H1 (cell line): ENCODE data around the gene LITAFD. TPM values are rescaled to one million over a fixed set of nuclear protein-coding genes. Genes with fewer than 3 reads are reported as not detected.

ENCODE experiments used
- CTCF ChIA-PET: fragments of 300-600 bp; sonication (Branson Sonifier 250); formaldehyde crosslinking; loops from one replicate; lab custom pipeline; 2021; ENCODE audit not compliant: partially characterized antibody; lab: Charles Lee
- POLR2A ChIA-PET: fragments of 300-600 bp; sonication (Branson Sonifier 250); formaldehyde crosslinking; loops from one replicate; lab custom pipeline; 2021; ENCODE audit warnings: inconsistent platforms; ENCODE audit not compliant: partially characterized antibody; lab: Charles Lee
- DNase-seq, 2 experiments: peaks; one replicate each; pipeline versions ENCODE4 v3.0.0 to v3.0.0-alpha.2; 2010 to 2022; ENCODE audit warnings: low spot score in 2 of 2, low read depth in 1 of 2, mixed read lengths in 1 of 2
- FAIRE-seq: peaks from 2 replicates; lab custom pipeline; 2011; peaks lifted over from hg19 to GRCh38; lab: Jason Lieb, UNC
- H2AFZ ChIP-seq: 2 replicates; pipeline ENCODE4 v1.8.1; 2012; ENCODE audit warnings: low read length, inconsistent platforms
- H2AK5ac ChIP-seq: 2 replicates; pipeline ENCODE4 v1.6.1; 2013; ENCODE audit warnings: low read depth, low read length
- H2BK120ac ChIP-seq: replicated peaks from 2 replicates; pipeline ENCODE3; 2013; ENCODE audit warnings: low read depth, low read length, inconsistent platforms
- H2BK12ac ChIP-seq: 2 replicates; pipeline ENCODE4 v1.6.1; 2013; ENCODE audit warnings: low read depth, low read length
- H2BK15ac ChIP-seq: 2 replicates; pipeline ENCODE4 v1.6.1; 2013; ENCODE audit warnings: low read length
- H2BK20ac ChIP-seq: 2 replicates; pipeline ENCODE4 v1.6.1; 2013; ENCODE audit warnings: low read length
- H2BK5ac ChIP-seq: 2 replicates; pipeline ENCODE4 v1.6.1; 2013; ENCODE audit warnings: low read depth, low read length
- H3K14ac ChIP-seq: 2 replicates; pipeline ENCODE4 v1.6.1; 2013; ENCODE audit warnings: inconsistent platforms; ENCODE audit not compliant: insufficient read length
- H3K18ac ChIP-seq: 2 replicates; pipeline ENCODE4 v1.6.1; 2013; ENCODE audit warnings: low read length; ENCODE audit errors: extremely low read depth
- H3K23ac ChIP-seq: 2 replicates; pipeline ENCODE4 v1.6.1; 2013; ENCODE audit warnings: inconsistent platforms; ENCODE audit not compliant: insufficient read length
- H3K23me2 ChIP-seq: 2 replicates; pipeline ENCODE4 v1.6.1; 2013; ENCODE audit warnings: low read depth, low read length
- H3K27ac ChIP-seq: 2 replicates; pipeline ENCODE4 v1.6.1; 2011; ENCODE audit warnings: low read depth, low read length, inconsistent platforms
- H3K27me3 ChIP-seq, 4 experiments: replicated peaks in 1 of 4; 1 replicate in 1 of 4; 2 replicates in 3 of 4; pipeline versions ENCODE4 v1.6.1 to v1.8.1; 2011 to 2013; ENCODE audit warnings: low read length in 3 of 4, mild to moderate bottlenecking in 3 of 4, inconsistent platforms in 2 of 4, mixed read lengths in 2 of 4, moderate library complexity in 1 of 4; ENCODE audit not compliant: control insufficient read depth in 3 of 4, insufficient read depth in 3 of 4; ENCODE audit errors: extremely low read depth in 1 of 4
- H3K36me3 ChIP-seq, 4 experiments: 2 replicates each; pipeline versions ENCODE4 v1.6.1 to v1.8.1; 2011 to 2013; ENCODE audit warnings: mild to moderate bottlenecking in 4 of 4, low read length in 3 of 4, moderate library complexity in 2 of 4, control low read depth in 1 of 4, inconsistent platforms in 1 of 4; ENCODE audit not compliant: insufficient read depth in 4 of 4, control insufficient read depth in 2 of 4
- H3K4ac ChIP-seq: replicated peaks from 2 replicates; pipeline ENCODE3; 2013; ENCODE audit warnings: low read length, low read depth, mixed read lengths, inconsistent platforms; ENCODE audit not compliant: insufficient read length
- H3K4me1 ChIP-seq, 4 experiments: replicated peaks in 1 of 4; 1 replicate in 1 of 4; 2 replicates in 3 of 4; pipeline versions ENCODE4 v1.6.1 to v1.8.1; 2011 to 2013; ENCODE audit warnings: low read length in 3 of 4, inconsistent platforms in 2 of 4, mixed read lengths in 1 of 4; ENCODE audit not compliant: insufficient read depth in 4 of 4, control insufficient read depth in 3 of 4
- H3K4me2 ChIP-seq, 2 experiments: 2 replicates each; pipeline versions ENCODE4 v1.6.1 to v1.8.1; 2011 to 2013; ENCODE audit warnings: low read depth in 2 of 2, low read length in 2 of 2, control low read depth in 1 of 2, inconsistent platforms in 1 of 2, mild to moderate bottlenecking in 1 of 2; ENCODE audit not compliant: insufficient read depth in 1 of 2
- H3K4me3 ChIP-seq, 4 experiments: fragments of 200-600, 300-600 bp in 1 of 4; sonication (generic), shearing (Covaris generic), sonication (Bioruptor Twin) in 1 of 4; 2 replicates each; pipeline versions ENCODE4 v1.5.1 to v1.8.1; 2011 to 2016; ENCODE audit warnings: low read length in 4 of 4, low read depth in 3 of 4, control low read depth in 2 of 4, inconsistent platforms in 2 of 4, mild to moderate bottlenecking in 2 of 4, mixed read lengths in 1 of 4, moderate library complexity in 1 of 4; ENCODE audit not compliant: insufficient read depth in 2 of 4; ENCODE audit errors: extremely low read depth in 1 of 4
- H3K56ac ChIP-seq: replicated peaks from 2 replicates; pipeline ENCODE3; 2013; ENCODE audit warnings: low read depth, mild to moderate bottlenecking, mixed read lengths, low read length, inconsistent platforms; ENCODE audit not compliant: insufficient read length
- H3K79me1 ChIP-seq: 2 replicates; pipeline ENCODE4 v1.6.1; 2013; ENCODE audit warnings: low read depth, low read length, control low read depth
- H3K79me2 ChIP-seq, 2 experiments: 2 replicates each; pipeline versions ENCODE4 v1.6.1 to v1.8.1; 2012 to 2013; ENCODE audit warnings: low read length in 2 of 2, mild to moderate bottlenecking in 2 of 2, inconsistent platforms in 1 of 2; ENCODE audit not compliant: insufficient read depth in 2 of 2, control insufficient read depth in 1 of 2
- H3K9ac ChIP-seq, 4 experiments: replicated peaks in 1 of 4; 1 replicate in 1 of 4; 2 replicates in 3 of 4; pipeline versions ENCODE4 v1.6.1 to v1.8.1; 2011 to 2013; ENCODE audit warnings: low read depth in 3 of 4, low read length in 3 of 4, control low read depth in 2 of 4, mild to moderate bottlenecking in 2 of 4, moderate library complexity in 2 of 4, inconsistent platforms in 1 of 4; ENCODE audit errors: extremely low read depth in 1 of 4
- H3K9me3 ChIP-seq, 2 experiments: 2 replicates each; pipeline versions ENCODE4 v1.6.1 to v1.8.1; 2012 to 2013; ENCODE audit warnings: mild to moderate bottlenecking in 2 of 2, moderate library complexity in 2 of 2, control low read depth in 1 of 2, inconsistent platforms in 1 of 2, low read depth in 1 of 2, low read length in 1 of 2, mixed read lengths in 1 of 2; ENCODE audit not compliant: insufficient read depth in 2 of 2
- H4K20me1 ChIP-seq, 2 experiments: replicated peaks in 1 of 2; 2 replicates each; pipeline versions ENCODE3 to v1.8.1; 2011 to 2013; ENCODE audit warnings: inconsistent platforms in 2 of 2, low read length in 2 of 2, mild to moderate bottlenecking in 1 of 2; ENCODE audit not compliant: insufficient read depth in 2 of 2, control insufficient read depth in 1 of 2
- H4K5ac ChIP-seq: 2 replicates; pipeline ENCODE4 v1.6.1; 2013; ENCODE audit warnings: low read length, low read depth, mixed read lengths, inconsistent platforms; ENCODE audit not compliant: insufficient read length
- H4K8ac ChIP-seq: 2 replicates; pipeline ENCODE4 v1.8.0; 2013; ENCODE audit warnings: mild to moderate bottlenecking, moderate library complexity, low read length, inconsistent platforms; ENCODE audit not compliant: insufficient read depth; ENCODE audit errors: extremely low read depth
- H4K91ac ChIP-seq: replicated peaks from 2 replicates; pipeline ENCODE3; 2013; ENCODE audit warnings: low read length, mixed read lengths, inconsistent platforms; ENCODE audit not compliant: insufficient read length
- BCL11A ChIP-seq, 2 experiments: IDR thresholded peaks; one replicate each; pipeline ENCODE4 v1.6.1; 2011; ENCODE audit warnings: low read depth in 2 of 2, low read length in 2 of 2, mild to moderate bottlenecking in 2 of 2
- CEBPB ChIP-seq: IDR thresholded peaks from 2 replicates; pipeline ENCODE4 v1.6.1; 2012; ENCODE audit warnings: low read depth, low read length
- CHD1 ChIP-seq: IDR thresholded peaks from 2 replicates; pipeline ENCODE4 v1.6.1; 2012; ENCODE audit warnings: low read depth, low read length, improper control_type of control experiment
- CREB1 ChIP-seq: IDR thresholded peaks from 2 replicates; pipeline ENCODE4 v1.6.1; 2012; ENCODE audit warnings: inconsistent platforms
- JUND ChIP-seq: IDR thresholded peaks from 2 replicates; pipeline ENCODE4 v1.6.1; 2011; ENCODE audit warnings: mild to moderate bottlenecking, improper control_type of control experiment, low read length
- NRF1 ChIP-seq: IDR thresholded peaks from 2 replicates; pipeline ENCODE4 v1.6.1; 2011; ENCODE audit warnings: mild to moderate bottlenecking, low read depth, low read length, improper control_type of control experiment
- POLR2AphosphoS5 ChIP-seq: IDR thresholded peaks from 2 replicates; pipeline ENCODE4 v1.6.1; 2011; ENCODE audit warnings: low read depth, low read length
- SIN3A ChIP-seq, 2 experiments: IDR thresholded peaks in 1 of 2; conservative IDR thresholded peaks in 1 of 2; 2 replicates each; pipeline ENCODE4 v1.6.1; 2011 to 2012; ENCODE audit warnings: low read length in 2 of 2, improper control_type of control experiment in 1 of 2, low read depth in 1 of 2, mild to moderate bottlenecking in 1 of 2
- TAF1 ChIP-seq: IDR thresholded peaks from 2 replicates; pipeline ENCODE4 v1.6.1; 2011; ENCODE audit warnings: mild to moderate bottlenecking, low read depth, low read length
- WGBS, 2 experiments: shearing (Covaris generic) in 1 of 2; methylation state at CpG; one replicate each; pipeline versions ENCODE4 v1.1.6 to v1.1.7; 2013 to 2015; ENCODE audit warnings: low lambda C conversion rate in 2 of 2, mixed read lengths in 2 of 2, inconsistent platforms in 1 of 2, low coverage in 1 of 2, missing lambda C conversion rate in 1 of 2; ENCODE audit not compliant: insufficient replicate concordance in 2 of 2, insufficient coverage in 1 of 2, insufficient read length in 1 of 2; ENCODE audit errors: extremely low coverage in 1 of 2, missing lambda C conversion rate in 1 of 2; 5-methylcytosine and 5-hydroxymethylcytosine counted together
- polyA plus RNA-seq, 7 experiments: library from polyadenylated mRNA; depleted of rRNA in 3 of 7; stranded (reverse) in 5 of 7; unstranded in 2 of 7; fragments of >200 nt in 5 of 7; fragments of 200-250 nt in 2 of 7; gene quantifications; 1 replicate in 5 of 7; 2 replicates in 1 of 7; 4 replicates in 1 of 7; pipeline versions ENCODE4 v1.2.1 to v1.2.3, GENCODE V29; 2011 to 2013; ENCODE audit warnings: missing spikeins in 2 of 7, mixed read lengths in 2 of 7
- total RNA-seq: library from RNA; stranded (reverse); fragmentation: NEBNext Ultra II Directional; extraction: Animal tissue kit (Norgen Biotek cat#: 25700); gene quantifications from 2 replicates; pipeline ENCODE4 v1.2.1, GENCODE V29; 2021

LITAFD gene
- total and polyA plus RNA-seq, 2 of the 8 experiments (the other 6 are each of a cell fraction or from before 2014, with no cell fraction given): not detected

DNA sequence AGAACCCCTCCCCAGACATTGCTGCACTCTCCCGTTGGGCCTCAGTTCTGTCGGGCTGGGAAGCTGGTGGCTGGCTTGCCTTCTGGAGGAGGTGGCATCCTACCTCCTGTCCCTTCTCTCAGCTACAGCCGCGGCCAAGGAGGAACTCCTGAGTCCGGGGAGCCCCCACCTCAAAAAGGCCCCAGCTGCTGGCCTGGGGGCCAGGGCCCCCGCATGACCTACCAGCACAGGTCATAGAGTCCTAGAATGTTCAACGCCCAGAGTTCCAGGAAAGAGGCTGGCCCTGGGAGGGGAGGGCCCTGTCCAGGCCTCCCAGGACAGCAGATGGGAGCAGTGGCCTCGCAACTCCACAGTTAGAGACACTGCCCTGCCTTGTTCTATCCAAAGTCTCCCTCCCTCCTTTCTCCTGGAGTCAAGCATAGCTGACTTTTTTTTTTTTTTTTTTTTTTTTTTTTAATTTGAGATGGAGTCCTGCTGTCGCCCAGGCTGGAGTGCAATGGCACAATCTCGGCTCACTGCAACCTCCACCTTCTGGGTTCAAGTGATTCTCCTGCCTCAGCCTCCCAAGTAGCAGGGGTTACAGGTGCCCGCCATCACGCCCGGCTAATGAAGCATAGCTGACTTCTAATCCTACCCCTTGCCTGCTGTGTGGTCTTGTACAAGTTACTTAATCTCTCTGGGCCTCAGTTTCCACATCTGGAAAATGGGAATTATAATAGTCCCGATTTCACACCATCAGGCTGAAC is 20.4 kb upstream of the LITAFD start:
- peaks cover 41% of the 10 kb centered on the region for H3K79me1 ChIP-seq
- no peak overlapping the region for H2BK20ac ChIP-seq
- H3K9me3 ChIP-seq: no peaks in the 10 kb centered on the region
- DNase-seq: no peak
- H3K14ac ChIP-seq: no peak overlapping the region
- CTCF ChIA-PET: interaction anchor here (0.6 to 4.6 kb wide), 4 partner anchors 12 to 1668 kb away, joined by 3 to 25 read pairs (median 12); no protein-coding TSS in a partner anchor
- 86% methylated on average over 12 of the region's 14 CpGs; no CpG with 5 or more reads in 1 of the 2 experiments for WGBS, 2 experiments
- H4K91ac ChIP-seq: no peak overlapping the region
- H4K5ac ChIP-seq: no peak overlapping the region
- H2BK5ac ChIP-seq: 0 out of 2 replicates have a peak overlapping the region, but pooled peaks have one; percentile 2
- H2BK12ac ChIP-seq: no peak overlapping the region
- H2AK5ac ChIP-seq: no peak overlapping the region
- H2BK120ac ChIP-seq: no peak overlapping the region
- no peak overlapping the region; the same call in 1 of the 2 replicates for H4K8ac ChIP-seq
- H3K27ac ChIP-seq: no peak overlapping the region
- no peak overlapping the region for H3K18ac ChIP-seq
- POLR2A ChIA-PET: interaction anchor here (24.4 to 29.1 kb wide), 2 partner anchors 4 to 12 kb away, joined by 456 read pairs; partner anchors contain the start of genes CARHSP1 and LITAFD
- peaks cover 6% of the 10 kb centered on the region for H3K23me2 ChIP-seq
- FAIRE-seq: no peak
- H3K4ac ChIP-seq: peak overlapping the region; percentile 8
- H3K4me3 ChIP-seq: no peak overlapping the region
- no peak overlapping the region for H3K4me2 ChIP-seq
- peaks cover 22 to 47% (median 32%) of the 10 kb centered on the region in 4 experiments for H3K4me1 ChIP-seq
- peaks cover 11 to 46% (median 20%) of the 10 kb centered on the region in 4 experiments for H3K36me3 ChIP-seq
- H4K20me1 ChIP-seq: peaks cover 41 to 56% of the 10 kb centered on the region in 2 experiments
- peaks cover 51 to 83% of the 10 kb centered on the region in 2 experiments for H3K79me2 ChIP-seq
- H3K27me3 ChIP-seq: no peaks in the 10 kb centered on the region
- no peak overlapping the region for H2AFZ ChIP-seq
- no peak overlapping the region for H3K9ac ChIP-seq
- H2BK15ac ChIP-seq: no peak overlapping the region
- no peak overlapping the region for H3K56ac ChIP-seq
- no peak overlapping the region for H3K23ac ChIP-seq
- no peak for TF ChIP-seq CHD1
- no peak for TF ChIP-seq BCL11A (IDR thresholded peaks at IDR 0.05; ENCODE audit: low read depth in 2 of 2, low read length in 2 of 2)
- TF ChIP-seq NRF1: no peak
- no peak for TF ChIP-seq JUND
- TF ChIP-seq CREB1: no peak
- no peak for TF ChIP-seq POLR2AphosphoS5
- no peak for TF ChIP-seq SIN3A (conservative IDR thresholded peaks at IDR 0.05 in 1 of 2, IDR thresholded peaks at IDR 0.05 in 1 of 2; ENCODE audit: low read depth in 1 of 2, low read length in 2 of 2)
- no peak for TF ChIP-seq TAF1
- no peak for TF ChIP-seq CEBPB
